C4-2B (cell line): ENCODE results near the gene TREM2.

ENCODE experiments used
- H3K27ac ChIP-seq: fragments of 450-650 bp; 2 replicates; pipeline ENCODE4 v1.5.1; 2017
- ZFX ChIP-seq: fragments of 450-650 bp; IDR thresholded peaks from 2 replicates; pipeline ENCODE4 v1.6.1; 2017
- TF ChIP-seq, protein P1 (sequence below): fragments of 450-650 bp; conservative IDR thresholded peaks from 2 replicates; pipeline ENCODE4 v1.5.1; 2017; ENCODE audit warnings: mild to moderate bottlenecking

TREM2 gene

DNA sequence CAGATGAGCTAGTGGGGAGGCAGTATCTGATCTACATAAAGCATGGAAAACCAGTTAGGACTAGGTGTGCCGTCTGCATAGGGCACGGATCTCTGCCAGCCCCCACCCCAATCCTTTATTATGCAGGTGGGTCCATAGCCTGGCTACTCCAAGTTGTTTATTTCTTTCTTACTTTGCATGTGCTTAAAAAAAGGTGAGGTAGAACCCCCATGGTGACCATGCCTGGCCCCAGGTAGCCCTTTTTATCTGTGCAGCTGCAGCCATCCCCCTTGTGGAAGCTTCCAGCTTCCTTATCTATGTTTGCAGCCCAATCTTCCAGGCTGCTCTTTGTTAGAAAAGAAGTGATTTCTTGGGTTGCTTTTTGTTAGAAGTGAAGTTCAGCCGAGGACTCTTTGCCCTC lies 9.0 kb upstream of the TREM2 start:
- TF ChIP-seq ZFX: no peak
- TF ChIP-seq, protein P1, sequence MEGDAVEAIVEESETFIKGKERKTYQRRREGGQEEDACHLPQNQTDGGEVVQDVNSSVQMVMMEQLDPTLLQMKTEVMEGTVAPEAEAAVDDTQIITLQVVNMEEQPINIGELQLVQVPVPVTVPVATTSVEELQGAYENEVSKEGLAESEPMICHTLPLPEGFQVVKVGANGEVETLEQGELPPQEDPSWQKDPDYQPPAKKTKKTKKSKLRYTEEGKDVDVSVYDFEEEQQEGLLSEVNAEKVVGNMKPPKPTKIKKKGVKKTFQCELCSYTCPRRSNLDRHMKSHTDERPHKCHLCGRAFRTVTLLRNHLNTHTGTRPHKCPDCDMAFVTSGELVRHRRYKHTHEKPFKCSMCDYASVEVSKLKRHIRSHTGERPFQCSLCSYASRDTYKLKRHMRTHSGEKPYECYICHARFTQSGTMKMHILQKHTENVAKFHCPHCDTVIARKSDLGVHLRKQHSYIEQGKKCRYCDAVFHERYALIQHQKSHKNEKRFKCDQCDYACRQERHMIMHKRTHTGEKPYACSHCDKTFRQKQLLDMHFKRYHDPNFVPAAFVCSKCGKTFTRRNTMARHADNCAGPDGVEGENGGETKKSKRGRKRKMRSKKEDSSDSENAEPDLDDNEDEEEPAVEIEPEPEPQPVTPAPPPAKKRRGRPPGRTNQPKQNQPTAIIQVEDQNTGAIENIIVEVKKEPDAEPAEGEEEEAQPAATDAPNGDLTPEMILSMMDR: no peak
- H3K27ac ChIP-seq: no peak overlapping the region

DNA sequence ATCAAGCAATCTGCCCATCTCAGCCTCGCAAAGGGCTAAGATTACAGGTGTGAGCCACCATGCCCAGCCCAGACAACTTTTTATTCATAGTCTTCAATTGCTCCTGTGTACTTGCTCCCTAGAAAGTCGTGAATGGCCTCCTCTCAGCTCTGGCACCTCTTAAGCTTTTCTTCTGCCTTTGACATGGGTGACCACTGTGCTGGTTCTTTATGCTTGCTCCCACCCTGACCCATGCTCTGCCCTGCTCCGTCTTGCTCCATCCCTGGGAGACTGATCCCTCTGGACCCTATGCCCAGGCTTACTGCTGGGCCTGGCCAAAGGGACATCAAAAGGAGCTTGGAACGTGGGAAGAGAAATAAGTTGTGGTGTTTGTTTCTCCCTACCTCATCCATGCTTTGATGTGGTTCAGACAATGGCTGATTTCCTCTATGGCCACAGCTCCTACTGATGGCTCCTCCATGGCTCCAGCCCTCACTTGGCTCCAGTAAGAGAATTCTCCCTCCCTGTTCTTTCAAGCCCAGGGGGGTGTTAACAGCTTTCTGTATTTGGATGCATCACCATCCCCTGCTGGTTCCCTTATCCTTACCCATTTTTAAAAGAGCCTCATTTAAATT lies 7.7 kb upstream of the TREM2 start:
- TF ChIP-seq, protein P1: no peak
- TF ChIP-seq ZFX: no peak
- H3K27ac ChIP-seq: no peak overlapping the region

DNA sequence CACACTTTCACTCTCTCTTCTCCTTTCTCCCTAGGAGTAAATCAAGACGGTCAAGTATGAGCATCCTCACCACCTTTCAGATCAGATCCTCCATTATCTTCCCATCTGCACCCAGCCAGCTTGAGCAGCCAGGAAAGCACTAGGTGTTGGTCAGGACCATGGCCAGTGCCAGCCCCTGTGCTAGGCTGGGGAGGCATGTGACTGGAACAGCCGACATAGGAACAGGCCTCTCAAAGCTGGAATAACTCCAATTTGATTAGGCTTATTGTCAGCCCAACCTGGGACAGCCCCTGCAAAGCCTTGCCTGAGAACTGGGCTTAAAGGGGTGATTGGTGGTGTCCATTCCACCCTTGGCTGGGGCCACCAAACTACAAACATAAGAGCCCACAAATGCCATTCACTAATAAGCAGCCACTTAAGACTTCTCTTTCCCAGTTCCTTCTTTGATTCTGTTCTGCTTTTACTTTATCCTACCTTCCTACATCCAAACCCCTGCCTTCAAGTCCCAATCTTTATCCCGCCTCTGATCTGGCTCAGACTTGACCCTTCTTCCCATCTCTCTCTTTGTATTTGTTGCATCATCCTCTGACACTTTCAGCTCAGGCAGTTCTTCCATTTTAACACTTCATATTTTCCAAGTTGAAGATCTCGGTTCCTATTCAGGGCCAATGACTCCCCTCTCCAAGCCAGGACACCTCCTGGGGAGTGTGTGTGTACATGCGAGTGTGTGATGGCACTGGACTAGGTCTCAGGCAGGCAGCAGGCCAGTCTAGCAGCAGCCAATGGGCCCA lies 4.5 kb upstream of the TREM2 start:
- H3K27ac ChIP-seq: no peak overlapping the region
- TF ChIP-seq, protein P1: no peak
- no peak for TF ChIP-seq ZFX

DNA sequence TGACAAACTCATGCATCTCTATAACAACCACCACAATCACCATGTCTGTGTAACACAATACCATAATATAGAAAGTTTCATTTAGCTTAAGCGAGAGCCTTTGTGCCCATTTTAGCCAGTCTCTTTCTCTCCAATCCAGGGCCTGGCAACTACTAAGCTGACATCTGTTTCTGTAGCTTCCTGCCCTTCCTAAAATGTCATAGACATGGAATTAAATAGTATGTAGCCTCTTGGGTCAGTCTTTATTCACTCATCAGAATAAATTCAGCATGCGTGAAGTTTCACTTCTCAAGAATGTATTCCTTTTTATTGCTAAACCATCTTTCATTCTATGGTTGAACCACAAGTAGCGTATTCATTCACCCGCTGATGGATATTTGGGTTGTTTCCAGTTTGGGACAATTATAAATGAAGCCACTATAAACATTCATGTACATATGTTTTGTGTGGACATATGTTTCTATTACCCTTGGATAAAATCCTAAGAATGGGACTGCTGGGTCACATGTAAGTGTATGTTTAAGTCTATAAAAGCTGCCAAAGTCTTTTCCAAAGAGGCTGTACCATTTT lies 1.7 kb upstream of the TREM2 start:
- TF ChIP-seq ZFX: no peak
- TF ChIP-seq, protein P1: no peak

DNA sequence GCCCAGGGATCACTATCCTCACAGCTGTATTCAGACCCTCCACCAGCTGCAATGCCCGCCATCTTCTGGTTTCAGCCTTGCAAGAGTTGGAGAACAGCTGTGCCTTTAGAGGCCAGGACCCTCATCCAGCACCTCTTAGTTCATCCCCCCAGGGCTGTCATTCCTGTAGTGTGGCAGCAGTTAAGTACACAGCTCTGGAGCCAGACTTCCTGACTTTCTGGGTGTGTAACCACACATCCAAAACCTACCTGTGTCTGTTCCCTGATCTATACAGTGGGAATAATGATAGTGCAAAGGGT lies 452 bp upstream of the TREM2 start:
- TF ChIP-seq ZFX: no peak
- TF ChIP-seq, protein P1: no peak
- no peak overlapping the region for H3K27ac ChIP-seq

More for the DNA sequence above, 1.7 kb upstream of the TREM2 start:
- no peak overlapping the region for H3K27ac ChIP-seq

DNA sequence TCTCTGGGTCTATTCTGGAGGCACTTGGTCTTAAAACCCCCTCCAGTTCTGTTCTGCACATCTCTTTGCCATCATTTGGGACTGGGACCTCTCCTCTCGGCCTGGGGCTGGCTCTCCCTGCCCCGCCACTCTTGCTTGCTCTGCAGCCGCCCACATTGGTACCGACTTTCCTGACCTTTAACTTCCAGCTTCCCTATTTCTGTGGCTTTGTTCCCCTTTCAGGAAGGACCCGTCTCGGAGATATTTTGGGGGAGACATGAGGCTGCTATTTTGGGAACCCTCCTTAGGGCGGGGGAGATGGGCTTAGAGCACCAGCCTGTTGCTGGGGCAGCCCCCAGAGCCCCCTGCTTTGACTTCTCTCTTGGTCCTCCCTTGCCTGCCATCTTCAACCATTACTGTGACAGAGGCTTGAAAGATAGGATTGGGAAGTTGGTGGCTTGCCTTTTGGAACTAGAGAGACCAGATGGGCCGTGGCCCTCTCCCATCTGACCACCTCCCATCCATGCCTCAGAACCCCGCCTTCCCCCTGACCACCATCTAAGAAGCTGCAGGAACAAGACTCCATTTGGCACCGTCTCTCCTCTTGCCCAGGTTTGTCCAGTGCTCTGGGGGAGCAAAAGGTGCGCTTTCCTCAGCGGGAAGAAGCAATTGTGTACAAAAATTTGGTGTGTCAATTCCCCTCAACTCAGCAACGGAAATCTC lies 914 bp downstream of the TREM2 start:
- TF ChIP-seq, protein P1: no peak
- no peak for TF ChIP-seq ZFX

DNA sequence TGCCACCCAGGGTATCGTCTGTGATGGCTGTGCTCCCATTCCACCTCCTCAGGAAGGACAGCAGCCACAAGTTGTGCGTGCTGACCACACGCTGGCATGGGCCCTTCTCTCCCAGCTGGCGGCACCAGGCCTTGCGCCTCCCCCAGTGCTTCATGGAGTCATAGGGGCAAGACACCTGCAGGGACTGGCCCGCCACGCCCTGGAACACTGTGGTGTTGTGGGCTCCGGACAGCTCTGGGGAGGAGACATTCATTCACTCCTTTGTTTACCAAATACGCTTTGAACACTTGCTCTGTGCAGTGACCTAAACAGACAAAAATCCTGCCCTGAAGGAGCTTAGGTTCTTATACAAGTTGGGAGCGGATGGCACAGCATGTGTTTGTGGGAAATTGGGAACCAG lies 1.5 kb downstream of the TREM2 start:
- H3K27ac ChIP-seq: no peak overlapping the region
- TF ChIP-seq, protein P1: no peak
- no peak for TF ChIP-seq ZFX

More for the DNA sequence above, 914 bp downstream of the TREM2 start:
- H3K27ac ChIP-seq: no peak overlapping the region
